IPS-20b (cell line): Measurements from ENCODE around the gene DAB2IP.

Source experiments
- H3K27ac ChIP-seq: one replicate; pipeline ENCODE4 v1.5.1; 2013; ENCODE audit warnings: low read length
- H3K27me3 ChIP-seq: 2 replicates; pipeline ENCODE4 v1.6.1; 2013; ENCODE audit warnings: mild to moderate bottlenecking, low read length, inconsistent platforms; ENCODE audit not compliant: insufficient read depth
- H3K36me3 ChIP-seq: 2 replicates; pipeline ENCODE4 v1.6.1; 2013; ENCODE audit warnings: low read depth, mild to moderate bottlenecking, inconsistent platforms, low read length, moderate library complexity; ENCODE audit not compliant: insufficient read depth
- H3K4me1 ChIP-seq: 2 replicates; pipeline ENCODE4 v1.6.1; 2013; ENCODE audit warnings: mild to moderate bottlenecking, control low read depth, inconsistent platforms, low read length, moderate library complexity; ENCODE audit not compliant: insufficient read depth
- H3K4me3 ChIP-seq: 2 replicates; pipeline ENCODE4 v1.5.1; 2013; ENCODE audit warnings: mild to moderate bottlenecking, low read length, inconsistent platforms
- H3K9ac ChIP-seq: 2 replicates; pipeline ENCODE4 v1.6.1; 2013; ENCODE audit warnings: low read depth, mild to moderate bottlenecking, inconsistent platforms, low read length, moderate library complexity
- H3K9me3 ChIP-seq: 2 replicates; pipeline ENCODE4 v1.6.1; 2013; ENCODE audit warnings: mild to moderate bottlenecking, low read depth, low read length, inconsistent platforms; ENCODE audit not compliant: insufficient read depth

The DAB2IP gene

DNA sequence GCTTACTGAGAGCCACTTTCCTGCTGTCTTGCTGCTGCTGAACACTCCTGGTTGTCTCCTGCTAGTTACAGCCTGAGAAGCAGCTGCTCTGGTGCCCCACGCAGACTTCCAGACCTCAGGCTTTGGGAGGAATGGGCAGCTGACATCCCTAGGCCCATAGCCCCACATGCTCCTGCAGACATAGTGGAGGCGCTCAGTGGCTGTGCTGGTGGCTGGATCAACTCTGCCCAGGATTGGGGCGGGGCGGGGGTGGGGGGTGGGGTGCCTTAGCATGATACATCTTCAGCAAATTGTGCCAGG lies 93.9 kb downstream of the DAB2IP start:
- no peaks in the 10 kb centered on the region for H3K27me3 ChIP-seq
- H3K9me3 ChIP-seq, result no peaks in the 10 kb centered on the region
- H3K9ac ChIP-seq, result no peak overlapping the region
- no peaks in the 10 kb centered on the region for H3K36me3 ChIP-seq
- H3K4me1 ChIP-seq, result peaks cover 36% of the 10 kb centered on the region
- no peak overlapping the region for H3K4me3 ChIP-seq
- H3K27ac ChIP-seq, result no peak overlapping the region

DNA sequence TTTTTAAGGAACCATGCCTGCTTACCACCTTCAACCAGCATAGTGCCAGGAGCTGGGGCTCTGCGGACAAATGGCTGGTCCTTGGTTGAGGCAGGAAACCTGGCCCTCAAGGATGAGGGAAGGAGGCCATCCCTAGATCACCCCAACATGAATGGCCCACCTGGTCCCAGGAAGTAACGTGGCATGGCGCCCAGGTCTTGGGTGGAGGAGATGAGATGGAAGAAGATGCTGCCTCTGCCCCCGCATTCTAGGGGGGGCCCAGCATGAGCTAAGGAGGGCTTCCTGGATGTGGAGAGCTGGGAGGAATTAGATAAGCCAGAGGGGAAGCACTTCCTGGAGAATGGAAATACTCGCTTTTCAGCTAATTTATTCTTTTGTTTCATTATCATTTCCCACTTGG lies 95.0 kb downstream of the DAB2IP start:
- H3K4me1 ChIP-seq, result peaks cover 25% of the 10 kb centered on the region
- no peak overlapping the region for H3K27ac ChIP-seq
- H3K36me3 ChIP-seq, result no peaks in the 10 kb centered on the region
- no peak overlapping the region for H3K9ac ChIP-seq
- no peak overlapping the region for H3K4me3 ChIP-seq
- H3K9me3 ChIP-seq, result no peaks in the 10 kb centered on the region
- H3K27me3 ChIP-seq, result no peaks in the 10 kb centered on the region

DNA sequence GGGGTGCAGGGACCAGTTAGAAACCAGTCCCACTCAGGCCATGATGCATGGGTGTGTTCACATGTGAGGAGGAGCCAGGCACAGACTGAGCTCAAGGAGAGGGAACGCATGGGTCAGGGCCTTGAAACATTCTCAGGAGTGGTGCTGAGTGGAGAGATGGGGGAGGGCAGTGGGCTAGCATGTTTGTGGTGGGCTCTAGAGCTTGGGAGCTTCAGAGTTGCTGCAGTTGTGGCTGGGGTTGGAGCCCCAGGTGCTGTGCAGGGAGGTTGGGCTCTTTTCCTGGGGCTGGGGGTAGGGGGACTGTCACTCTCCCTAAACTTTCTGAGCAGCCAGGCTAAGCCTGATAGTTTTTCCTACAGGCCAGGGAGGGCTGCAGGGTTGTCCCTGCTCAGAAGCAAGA lies 95.4 kb downstream of the DAB2IP start:
- Histone ChIP-seq H3K9ac (no peak overlapping the region), H3K27me3 (no peaks in the 10 kb centered on the region), H3K4me3 (no peak overlapping the region), H3K4me1 (peaks cover 23% of the 10 kb centered on the region), H3K9me3 (no peaks in the 10 kb centered on the region), H3K36me3 (no peaks in the 10 kb centered on the region), H3K27ac (no peak overlapping the region)

DNA sequence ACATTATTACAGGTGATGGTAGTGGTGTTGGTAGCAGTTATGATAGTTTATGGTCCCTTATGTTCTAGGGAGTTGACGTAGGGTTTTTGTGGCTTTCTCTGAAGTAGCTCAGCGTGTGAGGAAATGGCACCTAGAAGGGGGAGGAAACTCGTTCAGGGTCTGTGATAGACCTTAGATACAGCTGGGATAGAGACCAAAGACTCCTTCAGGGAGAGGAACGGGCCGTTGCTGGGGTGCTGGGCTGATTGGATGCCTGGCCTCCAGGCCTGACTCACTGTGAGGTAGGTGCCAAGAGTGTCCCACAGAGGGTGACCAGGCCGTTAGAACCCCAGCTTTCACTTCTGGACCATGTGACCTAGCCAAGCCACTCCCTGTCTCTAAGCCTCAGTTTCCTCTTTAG lies 96.6 kb downstream of the DAB2IP start:
- Histone ChIP-seq H3K36me3 (no peaks in the 10 kb centered on the region), H3K4me3 (no peak overlapping the region), H3K27me3 (no peaks in the 10 kb centered on the region), H3K27ac (no peak overlapping the region), H3K9me3 (no peaks in the 10 kb centered on the region), H3K4me1 (peaks cover 20% of the 10 kb centered on the region), H3K9ac (no peak overlapping the region)

DNA sequence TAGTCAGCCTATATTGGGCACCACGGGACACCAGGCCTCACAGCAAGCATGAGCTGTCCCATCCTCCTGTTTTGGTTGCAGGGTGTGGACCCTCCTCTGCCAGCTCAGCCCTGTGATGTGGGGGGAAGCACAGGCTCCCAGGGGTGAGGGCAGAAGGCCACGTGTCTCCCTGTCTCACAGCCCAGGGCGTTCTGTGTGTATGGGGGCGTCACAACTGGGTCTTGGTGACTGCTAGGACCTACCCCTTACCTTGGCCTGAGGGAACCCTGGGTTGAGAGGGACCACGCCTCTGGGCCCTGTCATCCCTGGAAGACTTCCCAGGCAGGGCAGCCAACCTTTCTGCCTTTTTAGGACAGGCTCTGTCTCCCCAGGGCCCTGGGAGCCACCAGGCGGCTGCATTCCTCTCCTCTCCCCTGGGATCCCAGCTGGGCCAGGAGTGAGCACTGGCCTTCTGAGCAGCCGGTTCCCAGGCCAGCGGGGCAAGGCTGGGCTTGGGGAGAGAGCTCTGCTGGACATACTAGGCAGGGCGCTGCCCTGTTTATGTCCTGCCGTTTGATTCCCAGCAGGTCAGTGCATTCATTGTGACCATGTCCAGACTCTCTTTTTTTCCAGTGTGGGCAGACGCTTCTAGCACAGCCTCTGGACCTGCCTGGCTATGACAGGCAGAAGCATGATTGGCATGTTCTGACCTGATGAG lies 97.4 kb downstream of the DAB2IP start:
- no peaks in the 10 kb centered on the region for H3K27me3 ChIP-seq
- H3K27ac ChIP-seq, result no peak overlapping the region
- H3K4me3 ChIP-seq, result no peak overlapping the region
- H3K9me3 ChIP-seq, result no peaks in the 10 kb centered on the region
- H3K36me3 ChIP-seq, result no peaks in the 10 kb centered on the region
- peaks cover 14% of the 10 kb centered on the region for H3K4me1 ChIP-seq
- H3K9ac ChIP-seq, result no peak overlapping the region

DNA sequence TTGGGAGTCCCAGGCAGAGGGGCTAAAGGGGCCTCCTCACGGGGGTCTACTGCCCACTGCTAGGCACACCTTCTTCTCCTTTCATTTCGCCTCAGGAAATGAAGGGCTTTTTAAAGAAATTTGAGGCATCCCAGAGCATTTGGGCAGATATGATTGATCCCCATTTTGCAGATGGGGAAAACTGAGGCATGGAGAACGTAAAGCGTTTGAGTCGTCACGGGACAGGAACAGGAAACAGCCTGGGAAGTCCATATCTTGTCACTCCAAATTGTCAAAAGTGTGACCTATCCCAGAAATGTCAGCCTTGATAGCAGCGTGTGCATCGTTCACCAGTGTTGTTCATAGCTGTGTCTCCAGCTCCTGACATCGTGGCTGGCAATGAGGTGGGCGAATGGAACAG lies 98.2 kb downstream of the DAB2IP start:
- Histone ChIP-seq H3K9ac (no peak overlapping the region), H3K27ac (no peak overlapping the region), H3K4me3 (no peak overlapping the region), H3K9me3 (no peaks in the 10 kb centered on the region), H3K27me3 (no peaks in the 10 kb centered on the region), H3K36me3 (no peaks in the 10 kb centered on the region), H3K4me1 (peaks cover 7% of the 10 kb centered on the region)

DNA sequence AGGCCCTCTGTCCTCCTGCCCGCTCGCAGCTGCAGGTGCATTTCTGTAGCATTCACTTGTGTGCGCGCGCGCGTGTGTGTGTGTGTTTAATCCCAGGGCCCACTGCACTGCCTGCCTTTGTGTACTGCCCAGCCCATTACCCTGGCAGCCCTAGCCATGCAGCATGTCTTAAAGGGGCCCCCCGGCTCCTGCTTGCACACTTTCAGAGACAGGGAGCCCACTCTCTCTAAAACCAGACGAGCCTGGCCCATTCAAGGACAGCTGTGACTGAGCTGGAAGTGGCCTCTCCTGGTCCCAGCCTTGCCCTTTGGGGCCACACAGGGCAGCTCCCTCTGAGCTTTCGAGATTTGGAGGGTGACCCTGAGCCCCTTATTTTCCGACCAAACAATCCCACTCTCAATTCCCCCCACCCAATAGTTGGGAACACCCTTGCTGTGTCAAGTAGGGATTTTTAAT lies 98.9 kb downstream of the DAB2IP start:
- Histone ChIP-seq H3K4me3 (no peak overlapping the region), H3K36me3 (no peaks in the 10 kb centered on the region)

DNA sequence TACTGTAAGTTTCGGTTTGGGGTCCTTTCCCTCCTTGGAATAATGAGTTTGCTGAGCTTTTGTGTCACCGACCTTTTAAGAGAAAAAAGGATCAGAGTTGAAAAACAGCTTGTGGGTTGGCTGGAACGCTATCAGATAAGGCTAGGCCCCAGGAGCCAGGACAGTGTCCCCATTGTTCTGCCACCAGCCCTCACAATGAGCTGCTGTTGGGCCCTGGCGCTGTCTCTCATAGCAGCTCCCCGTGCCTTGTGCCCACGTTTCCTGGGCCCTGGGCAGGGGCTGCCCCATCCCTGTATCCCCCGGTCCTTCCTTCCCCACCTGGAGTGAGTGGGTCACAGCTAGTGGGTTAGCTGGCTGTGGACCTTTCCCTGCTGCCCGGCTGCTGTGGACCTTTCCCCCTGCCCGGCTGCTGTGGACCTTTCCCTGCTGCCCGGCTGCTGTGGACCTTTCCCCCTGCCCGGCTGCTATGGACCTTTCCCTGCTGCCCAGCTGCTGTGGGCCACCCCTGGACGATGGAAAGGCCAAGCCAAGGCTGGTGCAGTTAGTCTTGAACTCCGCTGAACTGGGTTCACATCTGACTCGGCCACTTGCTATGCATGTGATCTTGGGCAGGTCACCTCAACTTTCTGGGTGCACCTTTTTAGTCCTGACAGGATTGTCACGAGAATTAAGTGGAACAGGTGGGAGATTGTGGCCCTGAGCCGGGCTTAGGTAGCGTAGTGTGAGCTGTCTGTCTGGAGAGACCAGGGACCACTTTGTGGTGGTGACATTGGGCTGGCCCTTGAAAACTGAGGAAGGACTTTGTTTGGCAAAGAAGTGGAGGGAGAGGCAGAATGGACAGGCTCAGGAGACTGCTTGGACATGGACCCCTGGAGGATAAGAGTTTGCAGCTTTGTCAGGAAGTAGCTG lies 99.5 kb downstream of the DAB2IP start:
- Histone ChIP-seq H3K27ac (no peak overlapping the region), H3K27me3 (no peaks in the 10 kb centered on the region), H3K4me1 (no peaks in the 10 kb centered on the region), H3K36me3 (no peaks in the 10 kb centered on the region), H3K9me3 (no peaks in the 10 kb centered on the region), H3K4me3 (no peak overlapping the region), H3K9ac (no peak overlapping the region)

More for the DNA sequence above, 98.9 kb downstream of the DAB2IP start:
- Histone ChIP-seq H3K4me1 (no peaks in the 10 kb centered on the region), H3K27ac (no peak overlapping the region), H3K27me3 (no peaks in the 10 kb centered on the region), H3K9me3 (no peaks in the 10 kb centered on the region), H3K9ac (no peak overlapping the region)

DNA sequence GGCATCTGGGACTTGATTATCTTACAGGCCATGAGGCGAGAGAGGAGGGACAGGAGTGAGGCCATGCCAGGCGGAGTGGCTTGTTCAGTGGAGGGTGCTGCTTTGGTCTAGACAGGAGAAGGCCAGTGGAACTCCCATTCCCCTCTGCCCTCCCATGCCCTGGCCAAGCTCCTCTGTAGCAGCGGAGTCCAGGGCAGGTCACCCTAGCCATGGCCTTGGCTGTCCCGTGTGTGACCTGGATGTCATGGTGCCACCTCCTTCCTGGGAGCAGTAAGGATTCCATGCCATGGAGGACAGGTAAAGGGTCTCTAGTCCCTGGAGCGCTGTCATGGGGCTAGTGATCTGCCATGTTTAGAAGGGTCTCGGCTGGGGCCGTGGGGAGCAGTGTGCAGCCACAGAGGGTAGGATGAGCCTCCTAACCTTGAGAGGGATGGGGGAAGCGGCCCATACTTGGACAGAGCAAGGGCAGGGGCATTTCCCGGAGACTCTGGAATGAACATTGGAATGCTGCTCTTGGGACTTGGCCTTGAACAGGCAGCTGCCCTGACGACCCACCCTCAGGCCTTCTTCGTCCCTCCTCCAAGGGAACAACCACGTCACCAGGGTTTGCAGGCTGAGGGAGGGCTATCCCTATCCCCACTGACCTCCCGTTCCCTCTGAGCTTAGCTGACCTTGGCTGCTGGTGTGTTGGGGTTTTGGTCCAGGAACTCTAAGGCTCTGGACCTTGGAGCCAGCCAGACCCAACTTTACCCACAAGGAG lies 100.4 kb downstream of the DAB2IP start:
- Histone ChIP-seq H3K9me3 (no peaks in the 10 kb centered on the region), H3K9ac (no peak overlapping the region), H3K27ac (no peak overlapping the region), H3K27me3 (no peaks in the 10 kb centered on the region), H3K36me3 (no peaks in the 10 kb centered on the region), H3K4me1 (no peaks in the 10 kb centered on the region), H3K4me3 (no peak overlapping the region)

DNA sequence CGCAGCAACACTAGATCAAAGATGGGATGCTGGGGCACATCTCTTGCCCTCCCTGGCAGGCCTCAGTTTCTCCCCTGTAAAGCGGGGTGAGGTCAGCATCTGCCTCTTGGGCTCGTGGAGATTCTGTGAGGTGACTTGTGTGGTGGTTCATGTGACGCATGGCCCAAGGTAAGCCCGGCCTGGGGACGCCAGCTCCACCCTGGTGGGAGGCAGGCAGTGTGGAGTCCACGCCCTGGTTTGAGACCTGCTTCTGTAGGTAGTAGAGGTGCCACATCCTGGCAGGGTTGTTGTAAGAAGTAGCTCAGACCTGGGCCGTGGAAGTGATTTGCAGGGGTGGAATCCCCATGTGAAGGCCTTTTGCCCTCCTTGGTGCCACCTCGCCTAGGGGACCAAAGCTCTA lies 101.5 kb downstream of the DAB2IP start:
- Histone ChIP-seq H3K4me3 (no peak overlapping the region), H3K9ac (no peak overlapping the region)

DNA sequence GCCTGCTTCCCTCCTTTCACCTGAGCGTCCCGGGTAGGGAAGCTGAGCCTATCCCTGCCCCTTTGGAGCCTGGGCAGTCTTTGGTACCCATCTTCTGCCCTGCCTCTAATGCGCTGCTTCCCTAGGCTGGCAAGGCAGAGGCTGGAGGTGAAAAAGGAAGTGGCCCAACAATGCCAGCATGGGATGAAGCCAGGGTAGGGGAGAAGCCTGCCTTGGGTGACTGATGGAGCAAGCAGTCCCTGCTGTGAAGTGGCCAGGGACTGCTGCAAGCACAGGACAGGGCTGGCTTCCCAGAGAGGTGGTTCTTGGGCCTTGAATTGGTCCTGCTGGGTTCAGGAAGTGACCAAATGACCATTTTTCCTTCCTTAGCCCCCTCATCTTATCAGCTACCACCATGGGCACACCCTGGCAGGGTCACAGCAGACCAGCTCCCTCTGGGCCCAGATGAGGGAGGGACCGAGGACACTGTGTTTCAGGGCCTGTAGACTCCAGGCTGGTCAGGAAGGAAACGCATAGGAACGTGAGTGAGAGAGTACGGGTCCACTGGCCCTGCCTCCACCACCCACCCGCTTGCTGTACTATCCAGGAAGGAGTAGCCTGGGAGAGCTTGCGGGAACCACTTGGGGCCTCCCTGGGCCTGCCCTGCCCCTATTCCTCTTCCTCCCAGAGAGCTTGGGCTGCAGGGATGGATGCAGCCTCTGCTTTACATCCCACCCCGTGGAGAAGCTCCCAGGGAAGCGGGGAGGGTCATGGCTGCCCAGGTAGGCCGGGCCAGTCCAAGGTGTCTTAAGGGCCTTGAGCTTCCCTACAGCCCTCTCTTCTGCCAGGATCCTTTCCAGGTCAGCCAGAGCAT lies 102.6 kb downstream of the DAB2IP start:
- no peak overlapping the region for H3K9ac ChIP-seq
- H3K27ac ChIP-seq, result no peak overlapping the region
- H3K36me3 ChIP-seq, result peaks cover 8% of the 10 kb centered on the region; the same call in 1 of the 2 replicates
- H3K9me3 ChIP-seq, result no peaks in the 10 kb centered on the region
- H3K4me1 ChIP-seq, result no peaks in the 10 kb centered on the region
- no peak overlapping the region for H3K4me3 ChIP-seq
- H3K27me3 ChIP-seq, result no peaks in the 10 kb centered on the region

More for the DNA sequence above, 101.5 kb downstream of the DAB2IP start:
- Histone ChIP-seq H3K4me1 (no peaks in the 10 kb centered on the region), H3K27ac (no peak overlapping the region), H3K9me3 (no peaks in the 10 kb centered on the region), H3K27me3 (no peaks in the 10 kb centered on the region), H3K36me3 (no peaks in the 10 kb centered on the region)
